Right cardiac atrium (tissue), 5 donors: Measurements from ENCODE around the gene FAP. TPM values are rescaled to one million over a fixed set of nuclear protein-coding genes. Genes with fewer than 3 reads are reported as not detected.

ENCODE experiments used
- ATAC-seq, 2 donors: fragments of 200-7000 bp; cut with Tn5 transposase; one replicate each; pipeline versions ENCODE4 v1.8.0 to v1.9.1; 2020; ENCODE audit warnings: moderate library complexity in 2 of 2, mild to moderate bottlenecking in 1 of 2
- DNase-seq, 3 donors: peaks; one replicate each; pipeline ENCODE4 v3.0.0-alpha.2; 2020
- H3K27ac ChIP-seq: one replicate; pipeline ENCODE4 v1.5.1; 2013; ENCODE audit warnings: mild to moderate bottlenecking, low read length, control low read depth, moderate library complexity
- H3K27me3 ChIP-seq: one replicate; pipeline ENCODE4 v1.6.1; 2013; ENCODE audit not compliant: control insufficient read depth, insufficient read depth
- H3K4me1 ChIP-seq: one replicate; pipeline ENCODE4 v1.6.1; 2013; ENCODE audit warnings: low read length; ENCODE audit not compliant: control insufficient read depth, insufficient read depth
- H3K4me3 ChIP-seq: one replicate; pipeline ENCODE4 v1.5.1; 2013; ENCODE audit warnings: low read length, control low read depth
- H3K9me3 ChIP-seq: one replicate; pipeline ENCODE4 v1.6.1; 2013; ENCODE audit warnings: low read length; ENCODE audit not compliant: control insufficient read depth
- WGBS: extraction: QIAGEN DNeasy Blood & Tissue Kit; methylation state at CpG from one replicate; pipeline ENCODE4 v1.1.7; 2013; 5-methylcytosine and 5-hydroxymethylcytosine counted together
- intact Hi-C, 4 donors: fragments of 100-400 bp; cut with DNase I; formaldehyde crosslinking; loops; one replicate each; pipeline versions ENCODE4 v1.11.0 to v1.14.0; 2022 to 2023
- polyA plus RNA-seq: library from polyadenylated mRNA; stranded (reverse); fragments of 200-250 nt; gene quantifications from one replicate; pipeline ENCODE4 v1.2.3, GENCODE V29; 2013
- total RNA-seq, 4 donors: library from RNA; stranded (reverse); fragmentation: NEBNext Ultra II Directional; extraction: Animal tissue kit (Norgen Biotek cat#: 25700); gene quantifications; one replicate each; pipeline ENCODE4 v1.2.1, GENCODE V29; 2021
- donor health status: healthy with polysubstance abuse.
- donor health status: DM: no; HTN: yes; CAD: no.
- donor health status: DM: no; HTN: no; CAD: no.
- donor health status: DM: no; HTN: yes; CAD: no; lungs with severe emphysema.
- donor health status: DM: yes; HTN: yes; CAD: no.

FAP gene
- total and polyA plus RNA-seq, 5 donors, result 0.29 to 0.97 (median 0.43) TPM

DNA sequence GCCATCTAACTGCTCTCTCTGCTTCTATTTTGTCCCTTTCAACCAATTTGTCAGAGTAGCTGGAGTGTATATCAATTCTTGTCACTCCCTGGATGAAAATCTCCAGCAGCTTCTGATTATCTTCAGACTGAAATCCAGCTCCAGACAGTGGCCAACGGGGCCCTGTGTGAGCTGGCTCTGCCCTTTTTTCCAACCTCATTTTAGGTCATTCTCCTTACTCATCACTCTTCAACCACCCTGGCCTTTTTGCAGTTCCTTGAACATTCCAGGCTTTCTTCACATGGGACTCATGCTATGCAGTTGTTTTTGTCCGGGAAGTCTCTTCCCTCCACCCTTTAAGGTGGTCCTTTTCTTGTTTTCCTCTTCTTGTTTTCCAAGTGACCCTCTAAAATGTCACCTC, 15.4 kb upstream of the FAP start:
- 55% methylated on average over 2 of the region's 2 CpGs for WGBS
- Histone ChIP-seq H3K9me3 (no peaks in the 10 kb centered on the region), H3K27me3 (no peaks in the 10 kb centered on the region), H3K4me3 (no peak overlapping the region), H3K4me1 (peaks cover 3% of the 10 kb centered on the region), H3K27ac (no peak overlapping the region)
- DNase-seq (no peak), ATAC-seq (no peak)
- intact Hi-C loops, result no loop called here

DNA sequence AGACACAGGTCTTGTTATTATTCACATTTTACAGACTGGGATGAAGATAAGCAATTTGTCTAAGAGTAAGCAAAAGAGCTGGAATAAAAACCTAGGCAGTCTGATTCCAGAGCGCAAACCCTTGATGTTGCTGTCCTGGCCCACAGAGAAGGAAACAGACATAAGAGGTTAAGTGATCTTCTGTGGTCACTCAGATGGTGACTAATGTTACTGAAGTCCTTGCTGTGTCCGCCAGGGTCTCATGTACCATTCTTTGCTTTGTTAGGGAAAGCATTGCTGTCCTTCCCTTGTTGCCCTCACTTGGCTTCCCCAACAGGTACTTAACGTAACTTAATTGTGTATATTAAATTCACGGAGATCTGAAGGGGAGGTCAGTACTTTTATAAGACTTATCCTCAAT, 14.9 kb upstream of the FAP start:
- Histone ChIP-seq H3K4me3 (no peak overlapping the region), H3K27ac (no peak overlapping the region), H3K9me3 (no peaks in the 10 kb centered on the region), H3K27me3 (no peaks in the 10 kb centered on the region), H3K4me1 (peaks cover 3% of the 10 kb centered on the region)
- no peak for DNase-seq
- ATAC-seq, result no peak
- intact Hi-C loops, result no loop called here
- 92% methylated on average over 4 of the region's 4 CpGs for WGBS

DNA sequence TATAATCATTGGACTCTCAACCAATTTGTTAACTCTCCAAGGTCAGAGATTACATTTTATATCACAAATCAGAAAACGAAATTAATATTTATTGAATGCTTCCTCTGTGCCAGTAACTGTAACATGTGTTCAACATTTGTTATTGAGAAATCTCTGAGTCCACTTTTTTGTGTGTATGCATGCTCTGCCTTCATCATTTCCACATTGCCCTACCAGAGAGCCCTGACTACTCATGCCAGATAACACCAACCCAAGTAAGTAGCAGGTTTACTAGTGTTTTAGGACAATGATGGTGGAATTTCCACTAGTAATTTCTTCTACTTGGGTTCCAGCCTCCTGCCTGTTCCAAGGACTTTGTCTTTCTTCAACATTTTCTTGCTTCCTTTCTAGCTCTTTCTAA, 14.2 kb upstream of the FAP start:
- DNase-seq (no peak), ATAC-seq (no peak)
- H3K27ac ChIP-seq, result no peak overlapping the region
- WGBS, result 28% methylated on average over 1 of the region's 1 CpG
- no peak overlapping the region for H3K4me3 ChIP-seq
- peaks cover 3% of the 10 kb centered on the region for H3K4me1 ChIP-seq
- H3K27me3 ChIP-seq, result no peaks in the 10 kb centered on the region
- intact Hi-C loops, result no loop called here
- H3K9me3 ChIP-seq, result no peaks in the 10 kb centered on the region

DNA sequence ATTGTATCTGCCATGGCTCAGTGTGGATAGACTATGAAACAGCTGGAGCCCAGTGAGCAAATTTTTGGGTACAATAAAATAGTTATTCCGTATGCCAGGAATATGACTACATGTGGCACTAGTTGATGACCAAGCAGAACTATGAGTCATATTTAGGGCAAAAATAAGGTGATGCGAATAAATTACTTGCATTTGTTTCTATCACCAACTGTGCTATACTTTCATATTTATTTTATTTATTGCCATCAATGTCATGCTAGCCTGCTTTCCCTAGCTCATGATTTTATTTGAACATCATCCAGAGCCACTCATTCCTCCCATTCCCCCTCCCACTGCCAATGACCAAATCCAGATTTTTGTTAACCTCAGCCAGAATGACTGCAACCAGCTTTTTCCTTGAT, 13.3 kb upstream of the FAP start:
- ATAC-seq (no peak), DNase-seq (no peak)
- intact Hi-C loops, result no loop called here
- WGBS, result 83% methylated on average over 2 of the region's 2 CpGs
- Histone ChIP-seq H3K4me3 (no peak overlapping the region), H3K27me3 (no peaks in the 10 kb centered on the region), H3K9me3 (no peaks in the 10 kb centered on the region), H3K27ac (no peak overlapping the region), H3K4me1 (peaks cover 2% of the 10 kb centered on the region)

DNA sequence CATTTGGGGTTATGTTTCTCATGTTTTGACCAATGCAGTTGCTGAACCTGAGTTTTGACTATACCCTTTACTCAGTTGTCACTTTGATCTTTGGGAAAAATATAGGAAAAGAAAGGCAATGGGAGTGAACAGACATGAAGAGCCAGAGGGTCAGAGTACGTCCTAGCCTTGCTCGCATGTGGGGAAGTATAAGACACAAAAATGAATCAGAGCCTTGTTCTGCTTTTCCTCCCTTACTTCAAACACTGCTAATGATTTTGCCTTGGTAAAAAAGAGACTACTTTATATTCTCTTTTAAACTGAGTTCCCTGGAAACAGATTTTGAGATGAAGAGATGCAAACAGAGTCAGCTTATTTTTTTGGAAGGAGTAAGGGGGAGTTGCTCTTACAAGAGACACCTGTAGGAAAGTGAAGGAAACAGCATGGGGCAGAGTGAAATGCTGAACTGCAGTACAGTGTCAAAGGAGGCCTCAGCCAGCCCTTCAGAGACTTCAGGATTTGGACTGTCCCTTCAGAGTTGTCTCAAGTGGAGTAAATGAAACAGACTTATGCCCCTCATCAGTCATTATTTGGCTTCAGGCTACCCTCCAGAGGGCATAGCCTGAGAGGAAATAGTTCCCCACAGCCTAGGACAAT, 11.1 kb upstream of the FAP start:
- Histone ChIP-seq H3K4me1 (no peaks in the 10 kb centered on the region), H3K9me3 (no peaks in the 10 kb centered on the region), H3K27ac (no peak overlapping the region), H3K27me3 (no peaks in the 10 kb centered on the region), H3K4me3 (no peak overlapping the region)
- ATAC-seq, result no peak
- intact Hi-C loops, result no loop called here
- WGBS, result 61% methylated on average over 2 of the region's 2 CpGs
- DNase-seq, result no peak

DNA sequence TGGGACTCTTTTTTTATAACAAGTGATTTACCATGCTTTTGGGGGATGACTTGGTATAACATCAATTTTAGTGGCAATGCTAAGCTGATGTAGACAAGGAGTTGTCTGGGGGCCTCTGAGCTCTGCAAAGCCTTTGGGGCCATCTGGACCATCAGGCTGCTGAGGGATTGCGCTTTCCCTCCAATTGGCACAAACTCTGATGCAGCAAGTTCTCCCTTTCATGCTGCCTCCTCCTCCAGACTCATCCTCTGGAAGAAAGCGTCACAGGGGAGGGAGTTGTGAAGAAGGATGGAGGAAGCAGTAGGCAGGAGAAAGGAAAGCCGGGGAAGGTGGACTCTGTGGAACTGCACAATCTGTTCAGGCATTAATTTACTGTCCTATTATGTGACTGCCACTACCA, 10.2 kb upstream of the FAP start:
- H3K27me3 ChIP-seq, result no peaks in the 10 kb centered on the region
- H3K27ac ChIP-seq, result no peak overlapping the region
- H3K9me3 ChIP-seq, result no peaks in the 10 kb centered on the region
- intact Hi-C loops, result no loop called here
- no peaks in the 10 kb centered on the region for H3K4me1 ChIP-seq
- DNase-seq (no peak), ATAC-seq (no peak)
- 85% methylated on average over 3 of the region's 3 CpGs for WGBS
- H3K4me3 ChIP-seq, result no peak overlapping the region

DNA sequence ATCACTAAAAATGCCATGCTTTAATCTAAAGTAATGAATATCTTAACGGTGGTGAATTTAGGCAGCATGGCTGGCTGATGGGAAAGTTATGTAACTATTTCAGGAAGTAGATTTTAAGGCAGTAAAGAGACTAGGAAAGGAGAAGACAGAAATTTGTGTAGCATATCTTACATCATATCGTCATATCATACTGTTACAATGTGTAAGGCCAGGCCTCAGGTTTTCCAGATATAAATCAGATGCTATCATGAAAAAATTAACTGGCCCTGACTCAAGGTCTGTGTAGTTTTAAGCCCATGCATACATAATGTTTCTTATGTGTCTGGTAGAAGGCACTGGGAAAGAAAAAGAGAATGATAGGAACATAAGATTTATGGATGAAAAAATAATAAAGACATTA, 8.9 kb upstream of the FAP start:
- DNase-seq (no peak), ATAC-seq (no peak)
- Histone ChIP-seq H3K27me3 (no peaks in the 10 kb centered on the region), H3K4me1 (no peaks in the 10 kb centered on the region), H3K27ac (no peak overlapping the region), H3K4me3 (no peak overlapping the region), H3K9me3 (no peaks in the 10 kb centered on the region)
- intact Hi-C loops, result no loop called here
- 79% methylated on average over 2 of the region's 2 CpGs for WGBS

DNA sequence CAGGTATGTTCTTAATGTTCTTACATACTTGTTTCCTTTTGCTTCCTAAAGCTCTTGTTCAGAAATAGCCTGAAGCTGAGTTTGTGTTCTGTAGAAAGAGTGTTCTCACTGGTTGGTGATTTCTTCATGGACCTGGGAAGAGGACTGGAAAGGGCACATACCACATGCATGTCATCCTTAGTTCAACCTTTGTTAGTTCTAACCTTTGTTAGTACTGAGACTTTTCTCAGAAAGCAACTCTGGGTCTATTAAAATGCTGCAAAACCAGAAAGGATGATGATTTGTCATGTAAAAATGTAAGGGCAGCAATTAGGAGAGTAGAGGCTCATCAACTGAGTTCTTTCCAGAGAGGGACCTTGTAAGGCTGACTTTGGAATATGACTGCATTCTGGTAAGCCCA, 2.5 kb upstream of the FAP start:
- no peak for ATAC-seq
- Histone ChIP-seq H3K4me1 (peaks cover 2% of the 10 kb centered on the region), H3K27ac (no peak overlapping the region), H3K27me3 (no peaks in the 10 kb centered on the region), H3K9me3 (no peaks in the 10 kb centered on the region), H3K4me3 (no peak overlapping the region)
- intact Hi-C loops, result no loop called here
- DNase-seq, result no peak

DNA sequence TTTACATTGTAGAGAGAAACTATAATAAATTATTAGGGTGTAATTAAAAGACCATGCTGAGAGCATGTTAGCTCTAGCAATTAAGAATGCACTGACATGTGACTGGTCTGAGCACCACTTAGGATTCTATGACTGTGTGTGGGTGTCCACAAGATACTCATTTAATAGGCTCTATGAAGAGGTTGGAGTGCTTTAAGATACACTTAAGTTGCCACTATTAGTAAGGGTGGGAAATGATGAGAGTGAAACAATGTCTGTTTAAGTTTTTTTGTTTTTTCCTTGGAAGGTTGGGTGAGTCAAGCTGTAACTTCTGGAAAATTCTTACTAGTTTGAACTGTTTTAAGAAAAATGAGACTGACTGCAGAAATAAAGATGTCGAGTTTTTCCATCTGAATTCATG, 1.8 kb upstream of the FAP start:
- intact Hi-C loops, result no loop called here
- WGBS, result 87% methylated on average over 1 of the region's 1 CpG
- peak in 1 of 2 donors; percentile 23 for ATAC-seq
- Histone ChIP-seq H3K9me3 (no peaks in the 10 kb centered on the region), H3K4me3 (no peak overlapping the region), H3K4me1 (peaks cover 2% of the 10 kb centered on the region), H3K27ac (no peak overlapping the region), H3K27me3 (no peaks in the 10 kb centered on the region)
- DNase-seq, result no peak

DNA sequence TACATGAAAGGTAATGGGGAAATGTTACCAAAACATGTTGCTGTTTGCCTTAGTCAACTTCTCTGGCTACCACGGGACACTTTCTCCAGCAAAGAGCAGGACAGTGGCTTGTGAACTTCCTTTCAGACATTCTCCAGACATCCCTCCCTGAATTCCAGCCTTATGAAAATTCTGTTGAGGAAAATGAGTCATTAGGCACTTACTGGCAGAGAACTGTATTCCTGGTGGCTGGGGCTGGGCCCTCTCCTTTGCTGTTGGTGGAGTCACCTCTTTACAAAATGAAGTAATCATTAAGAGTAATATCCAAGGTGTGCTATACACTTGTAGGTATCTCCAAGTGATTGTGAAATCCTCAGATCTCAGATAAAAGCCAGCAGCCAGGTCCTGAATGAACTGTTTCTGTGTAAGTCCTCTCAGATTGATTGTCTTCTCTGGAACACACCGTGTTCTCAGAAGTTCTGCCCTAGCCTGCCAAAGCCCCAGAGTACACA, 1.3 kb upstream of the FAP start:
- Histone ChIP-seq H3K4me3 (no peak overlapping the region), H3K27me3 (no peaks in the 10 kb centered on the region), H3K27ac (no peak overlapping the region), H3K9me3 (no peaks in the 10 kb centered on the region), H3K4me1 (peaks cover 2% of the 10 kb centered on the region)
- WGBS, result 50% methylated on average over 2 of the region's 2 CpGs
- DNase-seq, result peak in 2 of 3 donors; percentile 21 to 38
- intact Hi-C loops, result no loop called here
- peak; percentile 54 to 90 for ATAC-seq

DNA sequence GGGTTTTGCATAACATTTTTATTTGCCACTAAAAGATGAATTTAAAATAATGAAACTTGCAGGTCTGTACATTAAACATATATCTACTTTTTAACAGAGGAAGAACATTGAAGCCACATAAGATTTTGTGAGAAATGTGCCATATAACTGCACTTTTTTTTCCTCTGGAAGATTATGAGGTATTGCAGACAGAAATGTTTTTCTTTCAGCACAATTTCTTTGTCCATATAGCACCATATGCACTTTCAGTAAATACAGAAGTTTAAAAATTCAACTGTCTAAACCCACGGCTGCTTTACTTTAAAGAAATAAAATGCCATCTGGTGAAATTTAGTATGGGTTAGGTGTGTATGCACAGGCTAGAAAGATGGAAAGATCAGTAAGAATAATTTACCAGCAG, 470 bp upstream of the FAP start:
- 72% methylated on average over 1 of the region's 1 CpG for WGBS
- intact Hi-C loops, result no loop called here
- ATAC-seq, result no peak
- Histone ChIP-seq H3K9me3 (no peaks in the 10 kb centered on the region), H3K27ac (no peak overlapping the region), H3K4me1 (peaks cover 2% of the 10 kb centered on the region), H3K27me3 (no peaks in the 10 kb centered on the region), H3K4me3 (no peak overlapping the region)
- no peak for DNase-seq
